Natural killer cell (primary cell): ENCODE data around the gene YARS1. TPM values are rescaled to one million over a fixed set of nuclear protein-coding genes. Genes with fewer than 3 reads are reported as not detected.

ENCODE experiments used
- ATAC-seq, 3 donors: fragments of 150-1000 bp in 2 of 3; fragments of 200-7000 bp in 1 of 3; cut with Tn5 transposase; 1 replicate in 1 of 3; 2 replicates in 2 of 3; pipeline ENCODE4 v1.10.0; 2021; ENCODE audit warnings: mild to moderate bottlenecking in 2 of 3, moderate library complexity in 2 of 3
- DNase-seq, 2 donors: peaks; one replicate each; pipeline versions ENCODE4 v3.0.0 to v3.0.0-alpha.2; 2013 to 2021; ENCODE audit warnings: mixed read lengths in 1 of 2
- H3K27ac ChIP-seq: one replicate; pipeline ENCODE4 v1.5.1; 2013; ENCODE audit warnings: mild to moderate bottlenecking, low read length
- H3K27me3 ChIP-seq: one replicate; pipeline ENCODE4 v1.6.1; 2013; ENCODE audit warnings: low read length; ENCODE audit not compliant: control insufficient read depth, insufficient read depth
- H3K36me3 ChIP-seq: one replicate; pipeline ENCODE4 v1.6.1; 2013; ENCODE audit warnings: low read length; ENCODE audit not compliant: control insufficient read depth, insufficient read depth
- H3K4me1 ChIP-seq: one replicate; pipeline ENCODE4 v1.6.1; 2013; ENCODE audit warnings: low read length; ENCODE audit not compliant: control insufficient read depth, insufficient read depth
- H3K4me3 ChIP-seq: one replicate; pipeline ENCODE4 v1.5.1; 2013; ENCODE audit warnings: low read length
- H3K9me3 ChIP-seq: one replicate; pipeline ENCODE4 v1.6.1; 2013; ENCODE audit warnings: low read length; ENCODE audit not compliant: control insufficient read depth, insufficient read depth
- H3K27ac Mint-ChIP-seq, 2 donors: one replicate each; pipeline ENCODE4 v1.8.0; 2022; ENCODE audit warnings: mild to moderate bottlenecking in 2 of 2, mixed read lengths in 2 of 2, moderate library complexity in 1 of 2
- H3K27me3 Mint-ChIP-seq, 2 donors: one replicate each; pipeline ENCODE4 v1.8.0; 2022; ENCODE audit warnings: low read depth in 2 of 2, mixed read lengths in 2 of 2
- H3K36me3 Mint-ChIP-seq: one replicate; pipeline ENCODE4 v1.8.0; 2022; ENCODE audit warnings: mixed read lengths
- H3K4me1 Mint-ChIP-seq, 2 donors: one replicate each; pipeline ENCODE4 v1.8.0; 2022; ENCODE audit warnings: mixed read lengths in 2 of 2
- H3K4me3 Mint-ChIP-seq: one replicate; pipeline ENCODE4 v1.8.0; 2022; ENCODE audit warnings: mild to moderate bottlenecking, moderate library complexity, mixed read lengths
- H3K9me3 Mint-ChIP-seq, 2 donors: one replicate each; pipeline ENCODE4 v1.8.0; 2022; ENCODE audit warnings: mixed read lengths in 2 of 2
- WGBS: methylation state at CpG from one replicate; pipeline ENCODE4 v1.1.7; 2013; ENCODE audit warnings: missing lambda C conversion rate; ENCODE audit not compliant: insufficient coverage; 5-methylcytosine and 5-hydroxymethylcytosine counted together
- intact Hi-C: fragments of 100-400 bp; cut with micrococcal nuclease; formaldehyde crosslinking; loops from one replicate; pipeline ENCODE4 v1.14.2; 2022
- total RNA-seq, 4 donors: library from RNA; stranded (reverse); fragments of 120-200 nt in 1 of 4; gene quantifications; one replicate each; pipeline versions ENCODE4 v1.2.3 to v1.2.4, GENCODE V29; 2013 to 2022
- TF ChIP-seq, protein P1 (sequence below): fragments of 200-600 bp; IDR thresholded peaks from one replicate; pipeline ENCODE4 v1.8.0; 2022; ENCODE audit warnings: antibody characterized with exemption

YARS1 gene
- total RNA-seq, 3 donors from 2014 or later (not counting 1 experiment from before 2014, with no cell fraction given): 163 to 223 (median 197) TPM

DNA sequence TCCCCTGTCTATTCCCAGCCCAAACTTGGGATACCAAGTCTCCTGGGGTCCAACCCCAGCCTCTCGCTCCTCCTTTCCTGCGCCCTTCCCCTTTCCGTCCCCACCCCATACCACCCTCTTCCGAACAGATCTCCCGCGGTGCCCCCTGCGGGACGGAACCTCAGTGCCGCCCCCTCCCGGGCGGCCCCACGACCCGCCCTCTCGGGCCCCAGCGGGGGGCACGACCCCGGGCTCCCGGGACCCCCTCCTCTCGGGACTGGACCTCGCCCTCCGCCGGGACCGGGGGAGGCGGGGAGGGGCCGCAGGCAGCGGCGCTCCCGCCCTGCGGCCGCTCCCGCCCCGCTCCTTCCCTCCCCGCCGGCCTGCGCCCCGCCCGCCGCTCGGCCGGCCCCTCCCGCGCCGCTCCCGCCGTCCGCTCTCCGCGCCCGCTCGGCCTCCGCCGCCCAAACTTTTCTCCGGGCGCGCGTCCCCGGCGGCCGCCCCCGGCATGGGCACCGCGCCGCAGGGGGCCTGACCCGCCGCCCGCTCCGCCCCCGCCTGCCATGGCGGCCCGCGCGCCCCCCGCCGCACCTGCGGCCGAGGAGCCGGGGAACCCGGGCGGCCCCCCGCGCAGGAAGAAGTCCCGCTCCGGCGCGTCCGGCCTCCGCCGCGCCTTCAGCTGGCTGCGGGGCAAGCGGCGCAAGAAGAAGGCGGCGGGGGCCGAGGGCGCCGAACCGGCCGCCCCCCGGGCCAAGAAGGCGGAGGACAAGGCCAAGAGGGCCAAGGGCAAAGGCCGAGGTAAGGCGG lies 75.6 kb downstream of the YARS1 start:
- Histone ChIP-seq H3K36me3 (no peaks in the 10 kb centered on the region), H3K27ac (no peak overlapping the region), H3K4me3 (no peak overlapping the region), H3K4me1 (peaks cover 14% of the 10 kb centered on the region), H3K27me3 (peaks cover 7% of the 10 kb centered on the region), H3K9me3 (no peaks in the 10 kb centered on the region)
- WGBS: under 1% methylated on average over 103 of the region's 103 CpGs
- Mint-ChIP-seq H3K4me1 (no peaks in the 10 kb centered on the region), H3K27ac (peak overlapping the region in 1 of 2 donors; percentile 48), H3K9me3 (no peaks in the 10 kb centered on the region), H3K27me3 (no peaks in the 10 kb centered on the region), H3K36me3 (no peaks in the 10 kb centered on the region), H3K4me3 (peak overlapping the region; percentile 90)
- DNase-seq (no peak), ATAC-seq (peak; percentile 42 to 68 (median 60))
- TF ChIP-seq, protein P1, sequence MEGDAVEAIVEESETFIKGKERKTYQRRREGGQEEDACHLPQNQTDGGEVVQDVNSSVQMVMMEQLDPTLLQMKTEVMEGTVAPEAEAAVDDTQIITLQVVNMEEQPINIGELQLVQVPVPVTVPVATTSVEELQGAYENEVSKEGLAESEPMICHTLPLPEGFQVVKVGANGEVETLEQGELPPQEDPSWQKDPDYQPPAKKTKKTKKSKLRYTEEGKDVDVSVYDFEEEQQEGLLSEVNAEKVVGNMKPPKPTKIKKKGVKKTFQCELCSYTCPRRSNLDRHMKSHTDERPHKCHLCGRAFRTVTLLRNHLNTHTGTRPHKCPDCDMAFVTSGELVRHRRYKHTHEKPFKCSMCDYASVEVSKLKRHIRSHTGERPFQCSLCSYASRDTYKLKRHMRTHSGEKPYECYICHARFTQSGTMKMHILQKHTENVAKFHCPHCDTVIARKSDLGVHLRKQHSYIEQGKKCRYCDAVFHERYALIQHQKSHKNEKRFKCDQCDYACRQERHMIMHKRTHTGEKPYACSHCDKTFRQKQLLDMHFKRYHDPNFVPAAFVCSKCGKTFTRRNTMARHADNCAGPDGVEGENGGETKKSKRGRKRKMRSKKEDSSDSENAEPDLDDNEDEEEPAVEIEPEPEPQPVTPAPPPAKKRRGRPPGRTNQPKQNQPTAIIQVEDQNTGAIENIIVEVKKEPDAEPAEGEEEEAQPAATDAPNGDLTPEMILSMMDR: peak; percentile 13
- intact Hi-C loops: no loop called here

DNA sequence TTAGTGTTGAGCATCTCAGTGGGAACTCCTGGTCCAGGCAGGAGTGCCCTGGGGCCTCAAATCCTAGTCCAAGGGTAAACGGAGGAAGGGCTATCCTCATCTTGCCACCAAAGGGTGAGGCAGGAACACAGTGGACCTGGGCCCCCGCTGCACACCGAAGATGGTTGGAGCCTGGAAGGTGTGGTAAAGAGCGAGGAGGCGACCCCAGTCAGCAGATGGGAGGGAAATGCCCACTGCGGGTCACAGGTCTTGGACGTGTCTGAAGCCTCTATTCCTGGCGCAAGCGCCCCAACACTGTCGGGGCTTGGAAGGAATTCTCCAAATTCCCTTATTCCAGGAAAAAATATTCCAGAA lies 76.1 kb downstream of the YARS1 start:
- Mint-ChIP-seq H3K4me3 (peak overlapping the region; percentile 90), H3K27ac (no peak overlapping the region), H3K4me1 (no peaks in the 10 kb centered on the region), H3K9me3 (no peaks in the 10 kb centered on the region), H3K36me3 (no peaks in the 10 kb centered on the region), H3K27me3 (no peaks in the 10 kb centered on the region)
- ATAC-seq (no peak), DNase-seq (no peak)
- Histone ChIP-seq H3K27ac (no peak overlapping the region), H3K27me3 (peaks cover 7% of the 10 kb centered on the region), H3K36me3 (no peaks in the 10 kb centered on the region), H3K4me1 (peaks cover 14% of the 10 kb centered on the region), H3K9me3 (no peaks in the 10 kb centered on the region), H3K4me3 (no peak overlapping the region)
- 55% methylated on average over 10 of the region's 10 CpGs for WGBS
- intact Hi-C loops: no loop called here
- TF ChIP-seq, protein P1: no peak

DNA sequence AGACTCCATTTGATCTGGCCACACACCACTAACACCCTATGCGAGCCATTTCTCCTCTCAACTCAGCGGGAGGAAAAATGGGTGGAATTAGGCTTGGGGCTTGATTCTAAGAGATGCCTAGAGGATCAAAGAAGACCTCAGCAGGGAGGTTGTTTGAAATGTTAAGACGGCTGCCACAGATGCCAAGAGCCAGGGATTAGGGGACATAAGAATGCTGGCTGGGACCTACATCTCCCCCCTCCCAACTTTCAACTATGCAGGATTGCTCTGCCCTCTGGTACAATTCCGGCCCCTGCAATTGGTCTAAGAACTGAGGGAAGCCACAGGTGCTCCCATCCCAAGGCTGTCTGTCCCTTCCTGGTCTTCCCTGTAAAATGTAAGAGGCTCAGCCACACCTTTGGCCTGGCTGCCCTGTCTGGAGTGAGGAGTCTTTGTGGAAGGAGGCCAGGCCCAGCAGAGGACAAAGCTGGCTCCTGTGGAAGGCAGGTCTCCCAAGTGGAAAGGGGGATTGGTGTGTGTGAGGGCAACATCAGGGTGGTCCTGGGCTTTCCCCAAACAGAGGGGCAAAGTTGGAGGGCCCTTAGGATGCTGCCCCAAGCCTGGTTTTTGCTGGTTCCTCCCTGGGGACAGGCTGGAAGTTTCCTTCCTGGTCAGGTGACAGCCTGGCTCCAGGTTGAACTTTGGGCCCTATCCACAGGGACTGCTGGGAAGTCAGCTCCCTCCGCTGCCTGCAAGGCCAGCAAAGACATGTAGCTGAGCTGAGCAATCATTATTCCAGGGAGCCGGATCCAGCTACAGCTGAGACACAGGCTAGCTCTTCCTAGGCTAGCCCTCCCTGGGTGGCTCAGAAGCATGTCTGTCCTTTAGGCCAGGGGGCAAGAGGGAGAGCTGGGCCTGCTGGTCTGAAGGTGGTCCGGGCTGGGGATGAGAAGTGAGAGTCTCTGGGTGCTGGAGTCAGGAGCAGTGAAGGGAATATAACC lies 80.1 kb downstream of the YARS1 start:
- no peak overlapping the region for H3K27ac ChIP-seq
- peaks cover 7% of the 10 kb centered on the region for H3K4me1 ChIP-seq
- ATAC-seq: no peak
- no peak for DNase-seq
- H3K9me3 Mint-ChIP-seq: no peaks in the 10 kb centered on the region
- intact Hi-C loops: no loop called here
- H3K27ac Mint-ChIP-seq: no peak overlapping the region
- no peaks in the 10 kb centered on the region for H3K36me3 Mint-ChIP-seq
- no peaks in the 10 kb centered on the region for H3K9me3 ChIP-seq
- no peaks in the 10 kb centered on the region for H3K4me1 Mint-ChIP-seq
- H3K4me3 ChIP-seq: no peak overlapping the region
- H3K36me3 ChIP-seq: no peaks in the 10 kb centered on the region
- H3K27me3 ChIP-seq: peaks cover 5% of the 10 kb centered on the region
- TF ChIP-seq, protein P1: no peak
- H3K27me3 Mint-ChIP-seq: no peaks in the 10 kb centered on the region
- WGBS: 96% methylated on average over 5 of the region's 7 CpGs
- H3K4me3 Mint-ChIP-seq: no peak overlapping the region
